GM18861 (cell line): ENCODE measurements around the gene MYO1D.

Experiments
- ATAC-seq: cut with Tn5 transposase; IDR thresholded peaks from one replicate; pipeline ENCODE4 v1.9.1; 2021; ENCODE audit not compliant: unreplicated experiment

The MYO1D gene

GRCh38 chr17:32493976-32494513 is 382.9 kb downstream of the MYO1D start:
- ATAC-seq = no peak

GRCh38 chr17:32493571-32493970 is 383.4 kb downstream of the MYO1D start:
- ATAC-seq = no peak

- no peak for ATAC-seq
Measured at GRCh38 chr17:32492648-32493289, 384.2 kb downstream of the MYO1D start.

- ATAC-seq = no peak
Measured at GRCh38 chr17:32492264-32492589, 384.7 kb downstream of the MYO1D start.

- ATAC-seq = no peak
Measured at GRCh38 chr17:32491371-32492263, 385.3 kb downstream of the MYO1D start.

GRCh38 chr17:32490101-32490482 is 386.8 kb downstream of the MYO1D start:
- no peak for ATAC-seq

- ATAC-seq = no peak
Measured at GRCh38 chr17:32489320-32490100, 387.4 kb downstream of the MYO1D start.

- ATAC-seq = no peak
Measured at GRCh38 chr17:32488604-32489180, 388.2 kb downstream of the MYO1D start.

- no peak for ATAC-seq
Measured at GRCh38 chr17:32488177-32488542, 388.8 kb downstream of the MYO1D start.

GRCh38 chr17:32487473-32488176 is 389.3 kb downstream of the MYO1D start:
- peak; percentile 15 for ATAC-seq

GRCh38 chr17:32486701-32487472 is 390.0 kb downstream of the MYO1D start, which contains the start of gene CDK5R1:
CDK5R1 (plus strand) TSS chr17:32486993; CDS start chr17:32487621, 628 bp downstream.
- peak; percentile 30 for ATAC-seq

GRCh38 chr17:32486111-32486700 is 390.7 kb downstream of the MYO1D start:
- peak; percentile 29 for ATAC-seq

GRCh38 chr17:32485261-32486110 is 391.4 kb downstream of the MYO1D start:
- no peak for ATAC-seq

- no peak for ATAC-seq
Measured at GRCh38 chr17:32484628-32485027, 392.3 kb downstream of the MYO1D start.

- no peak for ATAC-seq
Measured at GRCh38 chr17:32484041-32484461, 392.9 kb downstream of the MYO1D start.

- no peak for ATAC-seq
Measured at GRCh38 chr17:32483451-32484019, 393.4 kb downstream of the MYO1D start.

GRCh38 chr17:32482568-32483320 is 394.2 kb downstream of the MYO1D start:
- no peak for ATAC-seq
